Measurements from ENCODE around the gene ACKR2.

ACKR2 gene

DNA sequence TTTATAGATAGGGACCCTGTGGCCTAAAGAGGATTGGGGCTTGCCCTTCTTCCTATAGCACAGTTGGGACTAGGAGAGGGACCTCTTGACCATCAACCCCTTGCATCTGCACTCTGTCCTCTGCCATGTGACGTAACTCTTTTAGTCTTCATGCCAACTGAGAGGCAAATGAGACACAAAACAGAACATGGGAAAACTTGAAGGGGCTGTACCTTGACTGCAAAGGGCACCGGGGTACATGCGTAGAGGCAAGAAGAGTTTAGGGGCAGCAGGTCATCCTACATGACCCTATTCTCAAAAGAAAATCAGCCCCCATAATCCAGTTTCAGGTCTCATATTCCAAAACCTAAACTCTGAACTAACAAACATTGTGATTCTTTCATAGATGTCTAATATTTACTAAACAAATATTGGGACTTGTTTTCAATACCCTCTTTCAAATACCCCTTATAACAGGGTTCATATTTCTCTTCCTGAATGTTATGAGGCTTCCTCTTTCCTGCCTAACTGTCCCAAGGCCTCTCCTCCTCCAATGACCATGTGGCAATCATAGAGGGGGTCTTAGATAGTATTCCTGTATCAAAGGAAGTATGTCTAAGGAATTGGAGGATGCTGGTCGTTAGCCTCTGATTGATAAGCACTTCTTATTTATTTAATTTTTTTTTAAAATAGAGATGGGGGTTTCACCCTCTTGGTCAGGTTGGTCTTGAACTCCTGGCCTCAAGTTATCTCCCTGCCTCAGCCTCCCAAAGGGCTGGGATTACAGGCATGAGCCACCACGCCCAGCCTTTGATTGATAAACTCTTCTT lies 20.6 kb downstream of the ACKR2 start:
- DNase-seq: no peak

DNA sequence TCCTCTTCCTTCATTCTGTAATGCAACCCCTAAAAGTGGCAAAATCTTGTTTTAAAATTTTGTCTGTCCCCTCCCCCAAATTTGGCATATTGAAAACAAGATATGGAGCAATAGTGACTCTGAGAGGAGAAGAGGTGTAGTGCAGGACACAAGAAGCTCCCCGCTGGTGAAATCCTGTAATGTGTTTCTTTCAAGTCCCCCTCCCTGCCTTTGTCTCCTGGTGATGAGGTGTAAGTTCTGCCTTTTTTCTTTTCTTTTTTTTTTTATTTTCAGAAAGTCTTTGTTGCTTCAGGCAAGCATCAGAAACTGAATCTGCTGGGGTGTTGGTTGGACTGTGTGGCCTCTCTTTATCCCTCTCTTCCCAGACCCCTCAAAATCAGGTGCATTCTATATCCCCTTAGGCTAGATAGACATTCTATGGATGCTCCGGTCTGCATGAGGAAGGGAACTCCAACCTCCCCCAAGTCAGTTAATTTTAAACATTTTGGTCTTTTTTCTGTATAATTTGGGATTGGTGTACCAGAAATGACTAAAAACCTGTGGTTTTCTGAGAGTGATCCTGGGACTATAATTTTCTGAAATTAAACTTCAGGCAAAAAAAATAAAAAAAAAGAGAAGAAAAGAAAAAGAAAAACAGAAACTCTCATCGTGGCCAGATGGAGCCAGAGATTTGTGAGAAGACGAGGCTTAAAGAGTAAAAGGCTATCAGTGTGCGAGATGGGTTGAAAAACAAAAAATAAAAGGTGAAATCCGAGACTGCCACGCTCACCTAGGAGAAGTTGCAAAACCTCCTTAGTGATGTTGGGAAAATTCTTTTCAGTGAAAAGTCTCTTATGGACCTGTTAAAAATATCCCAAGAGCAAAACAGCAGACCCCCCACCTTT lies 21.4 kb downstream of the ACKR2 start:
- no peak for DNase-seq

DNA sequence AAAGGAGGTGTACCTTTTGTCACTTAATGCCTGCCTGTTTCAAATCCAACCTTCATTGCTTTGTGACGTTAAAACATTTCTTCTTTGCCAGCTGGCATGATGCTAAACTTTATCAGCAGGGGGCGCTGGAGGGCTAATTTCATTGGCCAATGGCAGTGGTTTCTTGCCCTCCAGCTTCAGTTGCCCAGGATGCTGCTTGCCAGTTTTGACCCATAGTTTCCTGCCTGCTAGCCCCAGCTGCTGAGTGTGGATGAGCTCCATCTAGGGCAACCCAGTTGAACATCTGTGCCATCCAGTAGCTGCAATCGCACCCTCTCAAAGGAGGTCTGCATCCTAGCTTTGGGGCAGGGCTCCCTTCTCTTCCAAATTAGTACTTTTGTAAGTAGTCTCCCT lies 22.1 kb downstream of the ACKR2 start:
- peak; percentile 32 for DNase-seq

DNA sequence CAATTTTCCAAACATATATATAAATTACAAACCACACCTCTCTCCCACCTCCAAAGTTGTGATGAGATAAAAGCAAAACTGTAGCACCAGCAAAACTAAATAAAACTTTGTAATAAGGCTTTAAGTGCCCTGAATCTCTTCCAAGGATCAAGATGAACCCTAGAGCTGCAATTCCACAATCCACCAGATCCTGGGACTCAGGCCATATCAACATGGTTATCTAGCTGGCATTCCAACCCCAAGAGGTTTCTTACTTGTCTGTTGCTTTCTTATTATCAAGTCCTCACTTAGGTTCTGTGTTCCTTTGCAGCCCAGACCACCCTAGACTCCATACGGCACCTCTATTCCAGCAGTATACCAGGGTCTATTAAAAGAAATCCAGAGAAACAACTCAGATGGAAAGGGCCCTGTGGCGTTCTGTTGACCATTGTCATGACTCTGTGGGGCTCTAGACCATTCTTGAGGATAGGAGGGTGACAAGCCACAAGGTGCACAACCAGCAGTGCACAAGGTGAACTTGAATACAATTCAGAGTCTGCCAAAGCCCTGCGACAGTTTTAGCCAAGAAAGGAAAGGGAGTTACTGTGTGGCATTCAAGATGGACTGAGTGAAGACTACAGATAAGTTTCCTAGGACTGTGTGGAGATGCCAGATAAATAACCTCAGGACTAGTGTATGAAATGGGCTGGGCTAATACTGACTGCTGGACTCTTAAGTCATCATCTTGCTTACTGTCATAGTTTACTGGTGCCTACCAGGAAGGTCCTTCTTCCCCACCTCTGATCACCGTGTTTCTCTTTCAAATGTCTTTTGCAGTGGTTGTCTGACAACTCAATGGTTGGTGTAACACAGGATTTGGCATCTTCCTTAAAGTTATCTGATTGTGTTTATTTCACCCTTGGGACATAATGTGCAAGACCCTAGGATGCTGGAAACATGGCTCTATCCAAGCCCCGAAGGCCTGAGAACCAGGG lies 27.2 kb downstream of the ACKR2 start:
- DNase-seq: no peak

DNA sequence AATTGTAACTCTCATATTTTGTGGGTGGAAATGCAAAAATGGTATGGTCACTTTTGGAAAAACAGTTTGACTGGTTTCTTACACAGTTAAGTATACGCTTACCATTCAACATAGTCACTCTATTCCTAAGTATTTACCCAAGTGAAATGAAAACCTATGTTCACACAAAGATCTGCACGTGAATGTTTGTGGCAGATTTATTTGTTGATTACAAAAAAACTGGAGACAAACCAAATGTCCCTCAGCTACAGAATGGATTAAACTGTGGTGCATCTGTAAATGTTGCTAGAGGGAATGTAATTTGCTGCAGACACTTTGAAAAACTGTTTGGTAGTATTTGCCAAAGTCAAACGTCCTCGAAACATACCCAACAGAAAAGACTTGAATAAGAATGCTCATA lies 29.3 kb downstream of the ACKR2 start:
- DNase-seq: no peak

DNA sequence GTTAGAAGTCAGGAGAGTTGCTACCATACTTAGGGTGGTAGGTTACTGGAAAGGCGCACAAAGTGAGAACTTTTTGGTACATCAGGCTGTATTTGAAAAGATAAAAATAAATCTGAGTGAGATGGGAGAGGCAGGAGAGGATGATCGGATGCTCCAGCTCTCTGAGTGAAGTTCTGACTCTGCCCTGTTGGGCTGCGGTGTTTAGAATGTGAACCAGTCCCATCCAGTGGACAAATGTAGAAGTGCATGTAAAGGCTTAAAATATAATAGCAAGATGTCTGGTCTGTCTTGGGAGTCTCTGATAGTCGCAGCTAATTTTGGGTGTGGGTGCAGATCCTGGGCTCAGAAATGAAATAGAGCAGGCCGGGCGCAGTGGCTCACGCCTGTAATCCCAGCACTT lies 30.4 kb downstream of the ACKR2 start:
- DNase-seq: no peak

DNA sequence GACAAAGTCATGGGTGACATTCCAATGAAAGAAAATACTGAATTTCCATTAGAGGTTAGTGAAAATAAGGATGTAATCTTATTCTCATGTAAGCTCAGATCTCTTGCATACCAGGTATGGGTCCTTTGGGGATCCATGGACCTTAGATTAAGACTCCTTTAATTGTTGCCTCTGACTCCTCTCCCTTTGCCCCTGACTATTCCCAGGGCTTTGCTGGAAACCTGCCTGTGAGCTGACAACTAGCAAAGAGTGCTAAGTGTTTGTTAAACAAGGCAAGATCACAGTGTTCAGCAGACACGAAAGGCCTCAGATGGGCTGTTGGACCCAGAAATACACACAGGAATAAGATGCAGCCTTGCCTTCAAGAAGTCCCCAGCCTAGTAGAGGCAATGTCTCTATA lies 32.1 kb downstream of the ACKR2 start:
- no peak for DNase-seq

DNA sequence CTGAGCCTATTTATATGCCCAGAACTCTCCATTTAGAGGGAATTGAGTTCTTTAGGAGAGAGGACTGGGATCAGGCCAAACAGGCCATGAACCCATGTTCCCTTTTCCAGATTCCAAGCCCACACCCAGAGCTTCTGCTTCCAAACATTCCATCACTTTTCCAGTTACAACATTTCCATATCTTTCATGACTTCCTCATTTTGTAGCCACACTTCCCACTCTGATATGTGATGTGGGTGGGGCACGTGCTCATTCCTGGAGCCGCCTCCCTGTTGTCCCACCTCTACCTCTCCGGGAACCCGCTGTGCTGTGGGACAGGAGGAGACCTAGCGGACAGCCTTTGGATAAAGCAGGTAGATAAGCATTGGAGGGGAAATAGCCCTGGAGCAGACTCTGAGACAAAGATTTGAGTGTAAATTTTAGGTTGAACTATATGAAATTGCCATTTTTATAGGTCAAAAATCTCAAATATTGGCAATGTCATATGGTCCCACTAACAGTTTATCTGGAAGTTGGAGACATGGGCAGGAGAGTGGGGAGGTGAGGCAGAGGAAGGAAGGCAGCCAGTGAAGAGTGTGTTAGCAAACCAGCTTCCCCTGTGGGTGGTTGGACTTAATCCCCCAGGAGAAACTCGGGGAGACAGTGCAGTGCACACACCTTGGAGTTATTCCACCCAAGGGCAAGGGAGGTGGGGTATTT lies 34.6 kb downstream of the ACKR2 start:
- no peak for DNase-seq

DNA sequence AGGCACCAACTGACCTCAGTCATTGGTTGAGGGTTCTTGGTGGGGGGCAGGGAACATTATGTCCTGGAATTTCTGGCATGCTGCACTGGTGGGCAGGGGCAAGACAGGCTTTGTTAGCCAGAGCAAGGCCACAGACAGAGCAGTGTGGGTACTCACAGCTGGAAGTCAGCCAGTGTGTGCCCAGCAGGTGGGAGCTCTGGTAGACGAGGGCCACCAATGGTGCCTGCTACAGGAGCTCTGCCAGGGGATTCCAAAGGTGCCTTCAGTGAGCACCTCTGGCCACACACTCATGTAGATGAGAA lies 35.1 kb downstream of the ACKR2 start:
- DNase-seq: no peak

DNA sequence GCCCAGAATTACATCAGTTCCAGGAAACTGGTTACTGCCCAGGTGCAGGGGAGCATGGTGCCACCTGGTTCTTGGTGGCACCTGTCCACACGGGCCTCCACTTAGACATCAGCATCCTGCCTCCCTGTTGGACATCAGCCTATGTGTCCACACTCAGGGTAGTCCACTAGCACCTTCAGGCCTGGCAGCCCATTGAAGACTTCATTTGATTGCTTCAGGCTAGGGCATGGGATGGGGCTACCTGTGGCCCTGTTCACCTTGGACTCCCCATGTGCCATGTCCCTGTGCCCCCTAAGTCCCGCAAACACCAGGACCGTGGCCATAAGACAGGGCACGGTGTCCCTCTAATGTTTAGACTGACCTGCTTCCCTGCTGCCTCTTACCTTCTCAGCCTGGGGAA lies 35.6 kb downstream of the ACKR2 start:
- DNase-seq: no peak

DNA sequence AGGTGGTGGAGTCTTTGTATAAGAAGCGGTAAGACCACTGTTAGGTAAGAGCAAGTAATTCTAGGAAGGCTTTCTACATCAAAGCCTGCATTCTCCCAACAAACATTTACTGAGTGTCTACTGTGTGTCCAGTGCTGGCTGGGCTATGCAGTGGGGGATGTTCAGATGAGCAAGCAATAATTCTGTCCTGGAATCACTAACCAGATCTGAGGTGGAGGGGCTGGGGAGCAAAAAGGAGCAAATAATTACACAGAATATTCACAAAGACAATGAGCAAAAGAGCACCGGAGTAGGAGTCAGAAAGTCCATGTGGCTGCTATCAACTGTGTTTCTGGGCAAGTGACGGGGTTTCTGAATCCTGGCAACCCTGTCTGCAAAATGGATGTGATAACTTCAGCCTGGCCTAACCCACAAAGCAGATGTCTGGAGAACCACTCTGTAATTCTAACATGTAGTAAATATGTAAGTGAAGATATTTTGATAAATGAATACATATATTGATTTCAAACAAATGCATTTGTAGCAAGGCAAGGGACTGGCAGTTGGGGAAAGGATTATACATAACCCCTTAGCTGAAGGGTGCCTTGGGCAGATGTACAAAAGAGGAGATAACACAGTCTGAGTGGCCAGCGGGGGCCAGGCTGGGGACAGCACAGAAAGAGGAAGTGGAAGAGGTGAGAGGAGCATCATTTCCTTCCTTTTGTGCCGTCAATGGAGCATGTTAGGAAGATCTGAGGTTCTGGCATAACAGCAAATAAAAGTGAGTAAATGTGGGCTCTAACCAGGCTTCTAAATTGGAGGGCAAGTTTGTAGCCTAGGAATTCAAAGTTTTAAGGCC lies 37.7 kb downstream of the ACKR2 start:
- no peak for DNase-seq

DNA sequence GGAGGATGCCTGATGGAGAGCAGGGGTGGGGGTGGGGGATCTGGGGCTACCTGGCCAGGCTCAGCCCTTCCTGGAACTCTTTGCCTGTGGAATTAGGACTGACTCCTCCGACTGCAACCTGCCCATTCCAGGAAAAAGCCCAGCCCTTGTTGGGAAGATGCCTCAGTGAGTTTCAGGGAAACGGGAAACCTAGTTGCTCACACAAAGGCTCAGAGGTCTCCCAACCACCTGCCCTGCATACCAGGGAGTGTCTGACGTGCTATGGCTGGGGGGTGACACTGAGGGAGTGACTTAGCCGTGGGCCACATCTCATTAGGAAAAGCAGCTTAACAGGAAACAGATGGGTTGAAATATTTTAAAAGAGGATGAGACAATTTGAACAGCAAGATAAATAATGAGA lies 38.5 kb downstream of the ACKR2 start:
- DNase-seq: no peak

DNA sequence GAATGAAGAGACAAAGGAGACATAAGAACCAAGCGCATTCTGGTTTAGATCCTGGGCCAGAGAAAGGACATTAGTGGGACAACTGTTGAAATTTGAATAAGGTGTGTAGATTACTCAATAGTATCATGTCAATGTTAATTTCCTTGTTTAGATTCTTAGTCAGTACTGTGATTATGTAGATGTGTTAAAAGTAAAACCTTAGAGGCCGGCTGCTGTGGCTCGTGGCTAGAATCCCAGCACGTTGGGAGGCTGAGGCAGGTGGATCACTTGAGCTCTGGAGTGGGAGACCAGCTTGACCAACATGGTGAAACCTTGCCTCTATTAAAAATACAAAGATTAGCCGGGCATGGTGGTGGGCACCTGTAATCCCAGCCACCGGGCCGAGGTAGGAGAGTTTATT lies 39.8 kb downstream of the ACKR2 start:
- DNase-seq: no peak

DNA sequence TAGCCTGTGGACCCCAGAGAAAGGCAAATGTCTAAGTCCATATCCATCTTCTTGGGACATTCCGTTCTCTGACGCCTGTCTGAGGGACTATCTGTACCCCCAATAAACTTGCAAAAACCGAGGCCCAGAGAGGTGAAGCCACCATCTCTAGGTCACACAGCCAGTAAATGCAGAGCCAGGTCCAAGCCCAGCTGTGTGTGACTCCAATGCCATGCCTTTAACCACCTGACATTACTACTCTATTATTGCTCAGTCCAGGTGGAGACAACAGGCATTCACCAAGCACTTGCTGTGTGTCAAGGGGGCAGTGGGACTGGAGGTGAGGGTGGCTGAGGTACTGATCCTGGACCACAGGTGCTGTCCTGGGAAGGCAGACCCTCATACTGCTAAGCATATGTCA lies 41.0 kb downstream of the ACKR2 start:
- DNase-seq: no peak

DNA sequence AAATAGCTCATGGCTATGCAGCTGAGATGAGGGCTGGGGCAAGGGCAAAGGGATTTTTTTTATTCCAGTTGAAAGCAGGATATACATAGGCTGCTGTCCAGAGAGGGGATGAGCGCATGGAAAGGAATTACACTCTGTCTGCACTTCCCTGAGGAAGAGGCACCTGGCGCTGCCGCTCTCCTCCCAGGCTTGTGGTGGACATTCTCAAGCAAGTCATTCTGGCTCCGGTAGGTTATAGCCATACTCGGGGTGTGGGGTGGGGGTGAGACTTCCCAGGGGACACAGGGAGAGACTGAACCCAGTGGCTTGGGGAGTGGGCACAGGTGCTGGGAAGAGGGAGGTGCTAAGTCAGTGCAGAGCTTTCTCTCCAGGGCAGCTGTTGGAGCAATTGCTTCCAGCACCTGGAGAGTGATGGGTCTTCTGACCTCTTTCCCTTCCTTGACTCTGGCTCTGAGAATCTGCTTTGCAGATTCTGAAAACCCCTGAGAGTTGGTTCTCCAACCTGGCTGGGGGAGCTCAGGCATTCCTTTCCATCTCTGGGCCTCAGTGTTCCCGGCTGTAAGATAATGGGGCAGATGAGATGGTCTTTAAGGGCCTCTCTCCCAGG lies 42.1 kb downstream of the ACKR2 start:
- no peak for DNase-seq

DNA sequence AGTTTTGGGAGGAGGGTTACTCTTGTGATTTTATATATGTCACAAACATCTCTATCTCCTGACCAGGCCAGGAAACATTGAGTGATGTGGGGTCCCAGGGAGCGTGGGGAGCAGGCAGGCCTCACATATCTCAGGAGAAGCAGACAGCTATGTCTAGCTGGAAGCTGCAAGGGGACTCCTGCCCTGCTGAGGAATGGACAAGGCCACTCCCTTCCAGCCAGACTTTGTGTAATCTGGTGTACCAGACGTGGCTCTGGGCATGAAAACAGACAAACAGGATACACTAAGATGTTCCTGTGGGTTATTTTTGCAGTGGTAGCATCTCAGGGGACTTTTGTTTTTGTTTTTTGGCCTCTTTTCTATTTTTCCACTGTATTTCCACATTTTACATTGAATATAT lies 43.2 kb downstream of the ACKR2 start:
- no peak for DNase-seq

DNA sequence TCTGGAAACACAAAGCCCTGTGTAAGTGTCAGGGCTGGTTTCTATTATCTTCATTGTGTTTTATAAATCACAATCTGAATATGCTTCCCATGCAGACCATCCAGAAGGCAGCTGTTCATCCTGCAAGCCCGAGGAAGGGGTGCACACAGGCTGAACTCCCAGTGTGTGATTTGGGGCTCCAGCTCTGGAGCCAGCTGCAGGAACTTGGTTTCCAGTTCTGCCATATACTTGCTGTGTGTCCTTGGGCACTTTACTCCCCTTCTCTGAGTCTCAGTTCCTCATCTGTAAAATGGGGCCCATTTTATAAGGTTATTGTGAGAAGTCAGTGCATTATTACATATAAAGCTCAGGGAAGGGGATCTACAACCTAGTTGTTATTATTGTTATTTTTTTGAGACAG lies 43.8 kb downstream of the ACKR2 start:
- DNase-seq: no peak

DNA sequence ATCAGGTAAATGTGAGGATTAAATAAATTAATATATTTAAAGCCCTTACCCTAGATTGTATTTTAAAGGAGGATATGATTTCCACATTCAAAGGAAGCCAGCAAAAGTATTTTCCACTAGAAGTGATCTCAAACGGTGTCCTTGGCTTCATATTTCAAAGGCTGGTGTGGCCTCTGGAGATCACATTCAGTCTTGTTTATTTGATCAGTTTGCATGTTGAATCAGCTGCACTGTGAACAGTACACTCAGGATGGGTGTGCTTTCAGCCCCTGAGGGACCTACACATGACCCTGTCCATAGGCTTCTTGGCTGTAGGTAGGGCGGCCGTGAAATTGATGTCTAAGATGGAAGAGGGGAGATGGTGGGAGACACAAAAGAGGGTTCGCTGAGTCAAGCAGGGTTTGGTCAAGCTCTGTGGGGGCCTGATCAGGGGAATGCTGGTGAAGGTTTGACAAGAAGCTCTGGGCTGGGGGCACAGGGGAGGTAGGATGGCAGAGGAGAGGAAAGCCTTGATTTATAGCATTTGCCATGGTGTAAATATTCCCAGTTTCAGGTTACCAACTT lies 44.6 kb downstream of the ACKR2 start:
- no peak for DNase-seq

DNA sequence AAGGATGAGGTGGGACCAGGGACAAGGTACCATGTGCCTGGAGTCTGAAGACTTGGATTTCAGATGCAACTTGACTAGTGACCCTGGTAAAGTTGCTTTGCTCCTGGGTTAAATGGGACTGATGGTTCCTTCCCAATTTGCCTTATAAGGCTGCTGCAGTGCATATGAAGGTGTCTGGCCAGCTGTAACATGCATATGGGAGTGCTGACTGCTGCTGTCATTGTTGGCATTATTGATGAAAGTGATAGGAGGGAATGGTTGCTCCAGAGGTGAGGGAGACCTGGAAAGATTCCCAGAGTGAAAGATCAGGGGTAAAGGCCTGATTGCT lies 45.9 kb downstream of the ACKR2 start:
- no peak for DNase-seq

DNA sequence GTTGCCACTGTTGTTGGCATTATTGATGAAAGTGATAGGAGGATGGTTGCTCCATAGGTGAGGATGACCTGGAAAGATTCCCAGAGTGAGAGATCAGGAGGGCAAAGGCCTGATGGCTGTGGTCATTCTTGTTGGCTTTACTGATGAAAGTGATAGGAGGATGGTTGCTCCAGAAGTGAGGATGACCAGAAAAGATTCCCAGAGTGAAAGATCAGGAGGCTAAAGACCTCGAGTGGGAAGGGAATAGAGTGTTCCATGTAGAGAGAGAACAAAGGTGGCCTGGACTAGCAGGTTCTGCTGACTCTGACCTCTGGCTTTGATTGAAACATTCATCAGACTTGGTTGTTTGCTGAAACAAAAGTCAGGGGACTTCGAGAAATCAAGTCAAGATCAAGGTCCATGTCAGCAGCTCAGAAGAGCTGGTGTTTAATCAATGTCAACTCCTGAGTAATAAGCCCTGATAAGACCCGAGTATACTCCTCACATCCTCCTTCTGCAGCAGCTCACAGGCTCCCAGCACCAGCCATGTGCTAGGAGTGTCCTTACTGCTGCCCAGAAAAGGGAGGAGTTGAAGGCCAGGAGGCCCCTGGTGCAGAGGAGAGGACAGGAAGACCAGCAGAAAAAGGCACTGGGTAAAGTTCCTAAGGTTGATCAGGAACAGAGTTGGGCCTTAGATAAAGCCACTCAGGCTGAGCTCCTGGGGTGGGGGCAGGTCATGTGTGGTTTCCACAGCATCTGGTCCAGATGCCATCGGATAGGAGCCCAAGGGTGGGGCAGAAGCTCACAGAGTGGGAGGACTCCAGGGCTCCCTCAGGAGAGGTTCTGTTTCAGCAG lies 46.5 kb downstream of the ACKR2 start:
- DNase-seq: no peak
